Measurements from ENCODE around the gene EIF5A. TPM values are rescaled to one million over a fixed set of nuclear protein-coding genes. Genes with fewer than 3 reads are reported as not detected.

EIF5A gene
- total RNA-seq, 1 experiment from 2014 or later: 1,140 TPM

DNA sequence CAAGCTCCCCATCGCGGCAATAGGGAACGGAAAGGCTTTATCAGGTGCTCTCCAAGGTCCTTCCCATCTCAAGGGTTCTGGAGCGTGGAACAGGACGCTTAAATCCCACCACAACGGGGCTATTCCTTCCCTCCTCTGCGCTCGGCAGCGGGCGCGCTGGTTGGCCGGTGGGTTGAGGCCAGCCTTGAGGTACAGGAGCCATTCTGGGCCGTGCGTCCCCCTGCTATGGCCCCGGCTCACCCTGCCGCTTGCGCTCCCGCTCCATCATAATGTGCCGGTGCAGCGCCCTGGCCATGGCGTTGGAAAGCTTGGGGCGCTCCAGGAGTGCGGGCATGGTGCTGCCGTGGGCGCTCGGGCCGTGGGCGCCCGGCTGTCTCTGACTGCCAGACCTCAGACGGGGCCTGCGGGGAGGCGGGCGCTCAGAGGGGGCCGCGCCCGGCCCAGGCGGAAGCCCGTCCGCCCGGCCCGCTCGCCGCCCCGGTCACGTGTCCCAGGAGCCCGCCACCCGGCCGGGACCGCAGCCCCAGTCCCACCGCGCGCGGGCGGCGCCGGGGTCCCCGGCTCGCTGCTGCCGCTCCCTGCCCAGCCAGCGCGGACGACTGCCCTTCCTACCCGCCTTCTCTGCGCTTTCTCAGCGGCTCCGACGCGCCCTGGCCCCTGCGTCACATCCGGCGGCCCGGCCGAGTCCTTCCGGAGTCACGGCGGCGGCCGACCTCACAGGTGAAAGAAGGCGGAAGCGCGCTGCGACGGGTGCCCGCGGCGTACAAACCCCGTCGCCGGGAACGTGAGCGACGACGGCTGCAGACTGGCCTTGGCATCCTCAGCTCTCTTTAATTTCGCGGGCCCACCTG lies 7.5 kb downstream of the EIF5A start, which contains the start of gene GPS2:
TSS of gene GPS2 (minus strand) at position 642 of the 851 bp plus-strand sequence. CDS start at position 334, 308 bp downstream.
- peaks cover 26% of the 10 kb centered on the region for H3K79me2 ChIP-seq (ENCODE audit: low read length)
- TF ChIP-seq, protein P1, sequence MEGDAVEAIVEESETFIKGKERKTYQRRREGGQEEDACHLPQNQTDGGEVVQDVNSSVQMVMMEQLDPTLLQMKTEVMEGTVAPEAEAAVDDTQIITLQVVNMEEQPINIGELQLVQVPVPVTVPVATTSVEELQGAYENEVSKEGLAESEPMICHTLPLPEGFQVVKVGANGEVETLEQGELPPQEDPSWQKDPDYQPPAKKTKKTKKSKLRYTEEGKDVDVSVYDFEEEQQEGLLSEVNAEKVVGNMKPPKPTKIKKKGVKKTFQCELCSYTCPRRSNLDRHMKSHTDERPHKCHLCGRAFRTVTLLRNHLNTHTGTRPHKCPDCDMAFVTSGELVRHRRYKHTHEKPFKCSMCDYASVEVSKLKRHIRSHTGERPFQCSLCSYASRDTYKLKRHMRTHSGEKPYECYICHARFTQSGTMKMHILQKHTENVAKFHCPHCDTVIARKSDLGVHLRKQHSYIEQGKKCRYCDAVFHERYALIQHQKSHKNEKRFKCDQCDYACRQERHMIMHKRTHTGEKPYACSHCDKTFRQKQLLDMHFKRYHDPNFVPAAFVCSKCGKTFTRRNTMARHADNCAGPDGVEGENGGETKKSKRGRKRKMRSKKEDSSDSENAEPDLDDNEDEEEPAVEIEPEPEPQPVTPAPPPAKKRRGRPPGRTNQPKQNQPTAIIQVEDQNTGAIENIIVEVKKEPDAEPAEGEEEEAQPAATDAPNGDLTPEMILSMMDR (conservative IDR thresholded peaks at IDR 0.05; ENCODE audit: low read depth, low read length): no peak
- TF ChIP-seq EZH2phosphoT487 (IDR thresholded peaks at IDR 0.05; ENCODE audit: borderline replicate concordance, low read length): no peak
- TF ChIP-seq EZH2 (IDR thresholded peaks at IDR 0.05; ENCODE audit: low read length, unreplicated experiment): no peak
- peaks cover 33% of the 10 kb centered on the region for H4K20me1 ChIP-seq (ENCODE audit: low read length)
- BruUV-seq (replicated peaks): no TSS peak
- peak within 1 kb of the TSS; percentile 96 for H3K4me2 ChIP-seq (ENCODE audit: low read length)
- H3K36me3 ChIP-seq (ENCODE audit: low read depth, low read length): peaks cover 26% of the 10 kb centered on the region
- peak within 1 kb of the TSS; percentile 84 for H3K9ac ChIP-seq (ENCODE audit: low read length)
- H3K4me1 ChIP-seq (ENCODE audit: insufficient read depth, low read length): peaks cover 17% of the 10 kb centered on the region; the same call in 1 of the 2 replicates
- no peaks in the 10 kb centered on the region for H3K27me3 ChIP-seq (ENCODE audit: low read length)
- peak within 1 kb of the TSS; percentile 86 for H3K4me3 ChIP-seq (ENCODE audit: low read length)
- no peaks in the 10 kb centered on the region for H3K9me3 ChIP-seq (ENCODE audit: low read length)
- ChIA-PET CTCF (no interaction called here), POLR2A (ENCODE audit: unreplicated experiment) (interaction anchor here (0.5 kb wide), 1 partner anchor 46 kb away, joined by 16 read pairs; no protein-coding TSS in a partner anchor)
- no peaks in the 10 kb centered on the region for H3K9me2 ChIP-seq (replicated peaks; ENCODE audit: low read length)
- intact Hi-C loops (cut with micrococcal nuclease): no loop called here
- peak; percentile 83 for DNase-seq
- H2AFZ ChIP-seq (ENCODE audit: low read length): peak within 1 kb of the TSS; percentile 72
- ATAC-seq: peak; percentile 82
- peak within 1 kb of the TSS; percentile 58 for H3K27ac ChIP-seq (ENCODE audit: low read length)
- peaks cover 12% of the 10 kb centered on the region for H3F3A ChIP-seq (ENCODE audit: low read length, unreplicated experiment)

DNA sequence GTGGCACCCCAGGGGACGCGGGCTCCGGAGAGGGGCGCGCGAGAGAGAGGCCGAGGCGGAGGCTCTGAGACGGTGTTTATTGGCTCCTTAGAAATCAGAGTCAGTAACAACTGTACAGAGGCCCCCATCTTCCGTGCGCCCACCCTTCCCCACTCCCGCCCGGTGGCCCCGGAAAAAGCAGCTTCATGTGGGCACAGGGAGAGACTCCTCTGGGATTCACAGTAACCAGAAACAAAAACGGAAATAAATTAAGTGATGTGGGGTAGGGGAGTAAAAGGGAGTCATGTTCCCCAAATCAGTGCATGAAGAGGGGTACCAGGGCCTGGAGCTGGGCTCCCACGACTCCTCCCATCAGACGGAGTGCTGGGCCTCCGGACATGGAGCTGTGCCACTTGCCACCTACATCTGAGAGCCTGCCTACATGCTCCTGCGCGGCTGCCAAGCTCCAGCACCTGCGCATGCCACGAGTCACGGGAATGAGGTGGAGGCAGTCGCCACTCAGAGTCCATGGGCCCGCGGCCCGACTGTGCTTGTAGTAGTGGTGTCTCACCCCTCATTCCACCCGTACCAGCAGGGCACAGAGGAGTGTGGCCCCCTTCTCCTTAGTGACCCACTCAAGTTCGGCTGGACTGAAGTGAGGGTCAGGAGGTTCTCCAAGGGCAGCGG lies 8.3 kb downstream of the EIF5A start:
- ATAC-seq (no peak), DNase-seq (peak; percentile 2)
- peaks cover 12% of the 10 kb centered on the region for H3F3A ChIP-seq (ENCODE audit: low read length, unreplicated experiment)
- ChIA-PET POLR2A (ENCODE audit: unreplicated experiment) (no interaction called here), CTCF (no interaction called here)
- H3K27ac ChIP-seq (ENCODE audit: low read length): peak overlapping the region; percentile 58
- peaks cover 9% of the 10 kb centered on the region; the same call in 1 of the 2 replicates for H3K4me1 ChIP-seq (ENCODE audit: insufficient read depth, low read length)
- H3K4me3 ChIP-seq (ENCODE audit: low read length): peak overlapping the region; percentile 86
- H3K9ac ChIP-seq (ENCODE audit: low read length): peak overlapping the region; percentile 84
- peaks cover 18% of the 10 kb centered on the region for H3K36me3 ChIP-seq (ENCODE audit: low read depth, low read length)
- no peaks in the 10 kb centered on the region for H3K9me2 ChIP-seq (replicated peaks; ENCODE audit: low read length)
- intact Hi-C loops (cut with micrococcal nuclease): no loop called here
- no peaks in the 10 kb centered on the region for H3K9me3 ChIP-seq (ENCODE audit: low read length)
- BruUV-seq (replicated peaks): no TSS peak
- peak overlapping the region; percentile 72 for H2AFZ ChIP-seq (ENCODE audit: low read length)
- H3K79me2 ChIP-seq (ENCODE audit: low read length): peaks cover 18% of the 10 kb centered on the region
- peak overlapping the region; percentile 96 for H3K4me2 ChIP-seq (ENCODE audit: low read length)
- H4K20me1 ChIP-seq (ENCODE audit: low read length): peaks cover 26% of the 10 kb centered on the region
- H3K27me3 ChIP-seq (ENCODE audit: low read length): no peaks in the 10 kb centered on the region
- TF ChIP-seq EZH2 (IDR thresholded peaks at IDR 0.05; ENCODE audit: low read length, unreplicated experiment): no peak
- TF ChIP-seq, protein P1 (conservative IDR thresholded peaks at IDR 0.05; ENCODE audit: low read depth, low read length): no peak
- TF ChIP-seq EZH2phosphoT487 (IDR thresholded peaks at IDR 0.05; ENCODE audit: borderline replicate concordance, low read length): no peak
